NCI-H526 treated with DMSO at 0.1 percent for 48 hours (cell line): ENCODE data around the gene UBE2F.

Experiments used
- DNase-seq: peaks from one replicate; lab custom pipeline; 2025; lab: John Stamatoyannopoulos, UW

Gene UBE2F

DNA sequence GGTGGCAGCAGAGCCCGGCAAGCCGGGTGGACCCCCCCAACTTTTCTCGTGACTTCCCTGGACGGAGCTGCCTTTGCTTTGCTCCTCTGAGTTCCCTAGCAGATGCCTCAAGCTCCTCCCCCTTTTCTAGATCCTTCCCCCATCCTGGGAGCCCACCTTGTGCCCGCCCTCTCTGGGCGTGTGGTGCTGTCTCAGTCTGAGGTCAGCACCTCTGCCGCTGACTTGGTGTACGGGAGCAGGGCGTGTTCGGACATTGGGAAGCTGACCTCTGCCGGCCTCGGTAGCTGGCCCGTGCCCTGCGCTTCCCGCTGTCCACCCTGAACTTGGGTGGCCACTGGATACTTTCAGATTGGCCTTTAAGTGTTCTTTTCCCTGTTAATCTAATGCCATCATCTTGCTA is 113.7 kb downstream of the UBE2F start:
- no peak for DNase-seq

DNA sequence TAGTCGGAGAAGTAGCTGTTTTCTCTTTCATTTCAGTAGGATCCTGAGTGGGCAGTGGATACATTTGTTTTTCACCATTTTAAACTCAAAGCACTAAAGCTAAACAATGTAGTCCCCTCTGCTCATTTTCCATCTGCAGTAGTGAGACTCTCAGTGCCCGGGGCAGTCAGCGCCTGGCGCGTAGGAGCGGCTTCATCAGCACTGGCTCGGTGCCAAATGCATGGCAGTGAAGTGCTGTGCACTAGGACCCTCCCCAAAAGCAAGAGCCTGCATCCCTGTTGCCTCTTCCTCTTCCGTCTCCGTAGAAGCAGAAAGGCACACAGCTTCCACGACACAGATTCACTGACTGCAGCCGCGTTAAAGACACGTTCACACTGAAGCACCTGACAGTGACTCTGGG is 114.3 kb downstream of the UBE2F start:
- DNase-seq, result no peak

DNA sequence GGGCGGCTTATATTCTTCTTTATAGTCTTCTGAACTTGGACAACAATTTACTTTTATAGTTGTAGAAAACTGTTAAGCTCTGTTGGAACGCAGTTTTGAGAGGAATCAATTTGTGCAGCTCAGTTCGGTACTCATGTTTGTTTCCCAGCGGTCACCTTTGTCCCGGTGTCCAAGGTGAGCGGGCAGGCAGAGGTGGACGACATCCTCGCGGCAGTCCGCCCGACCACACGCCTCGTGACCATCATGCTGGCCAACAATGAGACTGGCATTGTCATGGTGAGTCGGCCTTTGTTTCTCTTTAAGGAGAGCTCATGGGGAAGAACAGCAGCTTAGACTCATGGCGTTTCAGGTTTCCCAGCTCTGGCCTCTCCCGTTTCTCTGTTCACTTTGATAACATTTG is 114.7 kb downstream of the UBE2F start:
- DNase-seq, result no peak

DNA sequence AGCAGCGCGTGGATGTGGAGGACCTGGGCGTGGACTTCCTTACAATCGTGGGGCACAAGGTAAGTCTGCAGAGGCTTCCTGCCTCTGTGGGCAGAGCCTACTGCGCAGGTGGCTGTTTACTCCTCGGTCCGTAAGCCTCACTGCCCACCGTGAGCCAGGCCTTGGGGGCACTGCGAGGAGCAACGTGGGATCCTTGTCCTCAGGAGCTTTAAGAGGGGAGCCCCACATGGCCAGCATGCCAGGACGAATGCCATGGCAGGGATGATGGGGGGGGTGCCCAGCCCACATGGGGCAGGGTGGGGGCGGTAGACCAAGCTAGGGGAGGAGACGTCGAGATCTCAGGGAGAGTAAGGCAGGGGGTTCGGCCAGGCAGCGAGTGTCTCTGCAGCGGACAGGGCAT is 115.3 kb downstream of the UBE2F start:
- no peak for DNase-seq

DNA sequence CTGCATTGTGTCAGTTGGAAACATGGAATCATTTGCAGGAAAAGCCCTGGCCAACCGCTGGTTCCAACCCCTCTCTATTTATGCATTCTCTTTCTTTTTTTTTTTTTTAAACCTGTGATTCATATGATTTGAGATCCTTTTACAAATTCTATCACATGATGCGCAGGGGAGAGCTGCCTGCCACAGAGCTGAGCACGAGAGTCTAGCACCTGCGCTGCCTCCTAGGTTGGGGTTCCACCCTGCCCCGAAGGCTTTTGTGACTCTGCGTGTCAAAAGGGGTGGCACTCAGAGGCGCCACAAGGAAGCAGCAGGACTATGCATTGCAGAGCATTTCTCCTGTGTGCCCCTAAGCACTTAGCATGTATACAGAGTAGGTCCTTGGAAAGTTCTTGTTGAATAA is 116.0 kb downstream of the UBE2F start:
- no peak for DNase-seq

DNA sequence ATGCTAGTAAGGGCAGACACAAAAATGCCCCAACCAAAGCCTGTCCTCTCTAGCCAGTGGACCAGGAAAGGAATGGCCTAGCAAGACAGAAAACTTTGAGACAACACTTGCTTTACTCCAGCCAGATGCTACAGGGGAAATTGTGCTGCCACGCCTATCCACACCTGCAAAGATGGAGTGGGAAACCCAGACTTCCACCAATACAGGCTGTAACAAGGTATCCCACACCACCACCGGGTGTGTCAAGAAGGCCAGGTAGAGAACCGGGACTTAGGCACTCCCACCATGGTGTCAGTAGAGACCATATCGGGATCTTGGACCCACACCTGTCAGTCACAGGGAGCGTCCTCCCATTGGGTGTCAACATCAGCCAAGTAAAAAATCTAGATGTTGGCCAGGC is 117.1 kb downstream of the UBE2F start:
- no peak for DNase-seq

DNA sequence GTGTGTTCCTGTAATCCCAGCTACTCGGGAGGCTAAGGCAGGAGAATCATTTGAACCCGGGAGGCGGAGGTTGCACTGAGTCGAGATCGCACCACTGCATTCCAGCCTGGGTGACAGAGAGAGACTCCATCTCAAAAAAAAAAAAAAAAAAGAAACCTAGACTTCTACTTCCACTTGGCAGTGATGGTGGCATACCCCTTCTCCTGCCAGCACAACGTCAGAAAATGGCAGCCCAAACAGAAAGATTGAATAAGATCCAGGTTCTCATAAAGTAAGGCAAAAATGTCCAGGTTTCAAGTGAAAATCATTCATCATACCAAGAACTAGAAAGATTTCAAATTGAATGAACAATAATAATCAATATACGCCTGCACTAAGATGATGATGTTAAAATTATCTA is 117.9 kb downstream of the UBE2F start:
- DNase-seq, result no peak

DNA sequence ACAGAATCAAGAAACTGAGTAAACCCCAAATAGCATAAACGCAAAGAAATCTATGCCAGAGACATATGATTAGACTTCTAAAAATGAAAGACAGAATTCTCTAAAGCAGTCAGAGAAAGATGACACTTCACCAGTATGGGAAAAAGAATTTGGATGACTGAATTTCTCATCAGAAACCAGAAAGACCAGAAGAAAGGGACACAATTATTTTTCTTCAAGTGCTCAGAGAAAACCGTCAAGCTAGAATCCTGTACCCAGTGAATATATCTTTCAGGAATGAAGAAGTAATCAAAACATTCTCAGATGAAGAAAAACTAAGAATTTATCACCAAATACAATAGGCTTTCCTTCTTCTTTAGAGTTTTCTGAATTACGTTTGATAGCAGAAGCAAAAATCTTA is 119.1 kb downstream of the UBE2F start:
- no peak for DNase-seq

DNA sequence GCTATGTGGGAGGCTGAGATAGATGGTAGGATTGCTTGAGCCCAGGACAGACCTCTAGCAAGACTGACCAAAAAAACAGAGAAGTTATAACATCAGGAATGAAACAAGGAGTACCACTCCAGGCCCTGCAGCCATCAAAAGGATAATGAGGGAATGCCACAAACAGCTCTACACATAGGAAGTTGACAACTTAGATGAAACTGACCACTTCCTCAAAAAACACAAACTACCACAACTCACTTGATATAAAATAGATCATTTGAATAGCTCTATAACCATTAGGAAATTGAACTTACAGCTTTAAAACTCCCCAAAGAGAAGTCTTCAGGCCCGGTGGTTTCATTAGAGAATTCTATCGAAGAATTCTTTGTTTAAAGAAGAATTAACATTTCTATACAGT is 120.4 kb downstream of the UBE2F start:
- DNase-seq, result no peak

DNA sequence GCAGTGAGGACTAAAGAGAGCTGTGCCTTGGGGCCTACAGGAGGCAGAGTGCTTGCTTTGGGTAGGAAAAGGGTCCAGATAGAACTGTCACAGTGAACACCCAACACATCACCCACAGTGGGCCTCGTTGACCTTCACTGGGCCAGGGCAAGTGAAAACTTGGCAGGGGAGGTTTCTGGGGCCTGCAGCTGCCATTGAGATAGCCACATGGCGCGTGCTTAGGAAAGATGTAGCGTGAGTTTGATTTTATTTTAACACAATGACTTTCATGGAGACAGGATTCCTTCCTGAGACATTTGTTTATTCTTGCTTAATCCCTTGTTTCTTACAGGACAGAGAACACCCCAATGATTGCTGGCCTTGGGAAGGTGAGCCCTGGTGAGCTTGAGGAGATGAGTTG is 124.1 kb downstream of the UBE2F start:
- no peak for DNase-seq

DNA sequence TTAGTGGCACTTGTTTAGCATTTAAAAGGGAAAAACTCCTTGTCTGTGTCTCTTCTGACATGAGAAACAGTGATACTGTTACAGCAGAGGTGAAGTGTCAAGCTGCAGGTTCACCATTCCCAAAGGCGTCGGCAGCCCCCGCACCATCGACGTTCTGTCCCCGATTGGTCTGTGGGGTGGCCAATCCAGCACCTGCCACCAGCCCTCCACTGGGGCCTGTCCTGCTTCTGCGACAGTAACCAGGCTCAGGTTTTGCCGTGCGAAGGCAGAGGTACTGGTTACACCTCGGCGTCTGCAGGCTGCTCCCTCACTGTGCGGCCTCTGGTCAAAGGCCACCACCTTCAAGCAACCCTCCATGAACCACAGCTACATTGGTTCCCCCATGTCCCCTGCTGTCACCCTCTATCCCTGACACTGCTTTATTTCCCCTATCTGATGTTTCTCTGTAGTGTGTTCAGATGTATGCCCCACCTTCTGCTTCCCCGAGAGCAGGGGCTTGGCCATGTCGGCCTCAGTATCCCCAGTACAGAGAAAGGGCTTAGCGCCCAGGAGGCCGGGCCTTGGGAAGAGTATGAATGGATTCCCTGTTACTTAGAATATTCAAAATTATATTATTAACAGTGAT is 124.7 kb downstream of the UBE2F start:
- DNase-seq, result no peak
